NCI-H774 (cell line): ENCODE results near the gene SV2C.
"Not testable (repeated sequence)": the region's sequence is repeated elsewhere in the genome, so short reads cannot be mapped to it uniquely, and the experiment has no call there.

Experiments used
- DNase-seq: peaks from one replicate; lab custom pipeline; 2025; lab: John Stamatoyannopoulos, UW

SV2C gene

DNA sequence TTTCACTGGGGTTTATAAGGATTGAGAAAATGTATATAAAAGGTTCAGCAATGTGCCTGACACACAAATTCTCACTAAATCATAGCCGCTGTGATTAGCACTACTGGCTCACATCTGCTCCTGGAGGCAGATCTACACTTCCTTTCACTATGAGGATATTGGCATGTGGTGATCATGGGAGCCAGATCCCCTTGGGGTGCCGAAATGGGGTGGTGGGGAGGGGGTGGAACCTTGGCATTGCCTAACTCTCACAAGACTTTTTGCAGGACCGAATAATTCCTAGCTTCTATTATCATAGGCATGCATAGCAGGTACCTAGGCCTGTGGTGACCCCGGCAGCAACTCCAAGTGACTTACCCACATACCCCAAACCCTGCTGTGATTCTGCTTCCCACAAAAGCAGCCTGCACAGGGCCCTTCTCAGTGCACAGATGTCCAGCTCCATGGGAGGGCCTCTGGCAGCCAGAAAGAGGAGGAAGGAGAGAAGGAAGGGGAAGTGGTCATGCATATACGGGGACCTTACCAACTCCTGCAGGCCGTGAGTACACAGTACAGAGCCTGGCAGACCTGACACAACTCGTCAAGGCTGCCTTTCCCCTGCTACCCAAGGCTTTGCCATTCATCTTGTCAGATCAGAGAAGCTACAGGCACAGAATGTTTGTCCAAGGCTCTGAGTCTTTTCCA, 258.6 kb downstream of the SV2C start:
- no peak for DNase-seq

DNA sequence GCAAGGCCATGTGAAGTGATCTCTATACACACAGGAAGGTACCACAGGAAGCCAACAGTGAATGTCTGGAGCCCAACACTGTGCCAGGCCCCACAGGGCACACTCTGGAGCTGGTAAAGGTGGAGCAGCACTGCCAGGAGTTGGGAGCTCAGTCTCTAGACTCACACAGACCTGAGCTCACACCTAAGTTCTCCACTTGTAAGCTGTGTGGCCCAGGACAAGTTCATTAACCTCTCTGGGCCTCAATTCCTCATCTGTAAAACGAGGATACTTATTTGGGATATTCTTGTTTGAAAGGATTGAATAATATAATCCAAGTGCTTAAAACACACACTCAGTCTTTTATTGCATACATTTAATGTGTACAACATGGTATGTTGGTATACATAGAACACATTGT, 259.3 kb downstream of the SV2C start:
- no peak for DNase-seq

DNA sequence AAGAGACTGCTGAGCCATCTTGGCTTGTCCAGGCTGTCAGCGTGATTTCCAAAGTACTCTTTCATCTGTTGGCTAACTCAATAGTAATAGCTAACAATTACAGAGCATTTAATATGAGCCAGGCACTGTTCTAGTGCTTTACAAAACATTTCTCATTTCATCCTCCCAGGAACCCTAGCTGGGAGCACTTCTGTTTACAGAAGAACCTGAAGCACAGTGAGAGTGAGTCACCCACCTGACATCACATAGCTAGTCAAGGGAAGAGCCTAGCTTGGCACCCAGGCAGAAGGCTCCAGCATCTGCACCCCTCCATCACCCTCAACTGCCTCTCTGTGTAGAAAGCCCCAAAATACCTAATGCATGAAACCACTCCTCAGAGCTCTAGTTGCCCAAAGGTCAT, 262.4 kb downstream of the SV2C start:
- DNase-seq, result no peak

DNA sequence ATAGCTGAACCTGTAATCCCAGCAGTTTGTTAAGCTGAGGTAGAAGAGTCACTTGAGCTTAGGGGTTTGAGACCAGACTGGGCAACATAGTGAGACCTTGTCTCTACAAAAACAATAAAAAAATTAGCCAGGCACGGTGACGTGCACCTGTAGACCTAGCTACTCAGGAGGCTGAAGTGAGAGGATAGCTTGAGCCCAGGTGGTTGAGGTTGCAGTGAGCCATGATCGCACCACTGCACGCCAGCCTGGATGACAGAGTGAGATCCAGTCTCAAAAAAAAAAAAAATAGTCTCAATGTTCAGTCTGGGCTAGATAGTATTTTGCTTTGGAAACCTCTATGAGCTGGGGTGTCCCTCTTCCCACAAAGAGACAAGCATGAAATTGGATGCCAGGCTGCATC, 268.0 kb downstream of the SV2C start:
- DNase-seq, result no peak

DNA sequence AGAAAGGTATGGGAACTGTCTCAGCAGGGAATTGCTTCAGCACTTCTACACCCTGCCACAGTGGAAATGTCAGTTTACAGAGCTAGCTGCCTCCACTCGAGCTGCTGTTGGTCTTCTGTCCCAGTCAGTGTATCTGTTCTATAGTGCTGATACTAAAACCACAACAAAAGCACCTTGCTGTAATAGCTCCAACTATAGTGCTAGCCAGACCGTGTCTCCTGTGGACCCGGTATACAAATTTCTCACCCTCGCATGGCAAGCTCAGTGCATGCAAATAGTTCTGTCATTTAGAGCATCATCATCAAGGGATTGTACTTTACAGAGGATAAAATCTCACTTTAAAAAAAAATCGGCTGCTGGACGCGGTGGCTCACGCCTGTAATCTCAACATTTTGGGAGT, 268.4 kb downstream of the SV2C start:
- DNase-seq, result no peak

DNA sequence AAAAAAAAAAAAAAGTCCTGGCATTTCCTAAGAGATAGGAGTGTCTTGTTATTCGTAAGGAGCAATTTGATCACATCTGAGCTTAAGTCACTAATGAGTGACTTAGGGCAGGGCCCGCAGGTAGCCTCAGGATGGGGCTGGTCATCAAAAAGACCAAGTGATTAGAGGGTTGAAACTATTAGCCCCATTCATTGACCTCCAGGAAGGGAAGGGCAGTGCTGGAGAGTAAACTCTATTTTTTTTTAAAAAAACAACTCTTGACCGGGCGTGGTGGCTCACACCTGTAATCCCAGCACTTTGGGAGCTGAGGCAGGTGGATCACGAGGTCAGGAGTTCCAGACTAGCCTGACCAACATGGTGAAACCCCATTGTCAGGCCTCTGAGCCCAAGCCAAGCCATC, 273.7 kb downstream of the SV2C start:
- DNase-seq, result no peak

DNA sequence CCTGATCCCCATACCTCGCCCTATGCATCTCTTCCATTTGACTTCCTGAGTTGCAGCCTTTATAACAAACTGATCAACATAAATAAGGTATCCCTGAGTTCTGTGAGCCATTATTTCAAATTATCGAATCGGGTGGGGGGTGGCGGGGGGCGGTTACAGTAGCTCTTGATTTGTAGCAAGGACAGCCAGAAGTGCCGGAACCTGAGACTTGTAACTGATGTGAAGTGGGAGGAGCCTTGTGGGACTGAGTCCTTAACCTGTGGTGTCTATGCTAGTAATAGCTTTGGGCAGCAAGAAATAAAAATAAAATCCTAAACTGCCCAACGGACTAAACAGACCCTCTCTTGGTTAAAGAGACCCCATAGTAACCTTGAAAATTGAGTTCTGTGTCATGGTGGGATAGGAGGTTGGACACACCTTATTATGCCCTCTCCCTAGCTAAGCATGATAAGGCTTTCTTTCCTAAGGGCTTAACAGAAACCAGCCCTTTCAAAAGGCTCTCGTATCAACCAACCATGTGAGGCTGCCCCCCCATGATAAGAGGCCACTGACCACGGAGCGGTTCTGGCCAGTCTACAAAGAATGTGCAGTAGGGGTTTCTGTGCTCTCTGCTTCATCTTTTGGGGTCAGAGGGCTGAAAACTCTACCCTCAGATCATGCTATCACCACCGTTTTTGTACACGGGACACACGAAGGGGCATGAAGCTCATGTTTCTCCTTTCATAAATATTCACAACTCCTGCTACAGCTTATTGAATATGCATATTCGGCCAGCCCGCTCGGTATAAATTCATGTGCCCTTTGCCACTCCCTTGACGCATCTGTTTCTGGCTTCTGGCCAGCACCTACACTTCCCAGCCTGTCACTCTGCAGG, 280.4 kb downstream of the SV2C start:
- DNase-seq, result no peak

DNA sequence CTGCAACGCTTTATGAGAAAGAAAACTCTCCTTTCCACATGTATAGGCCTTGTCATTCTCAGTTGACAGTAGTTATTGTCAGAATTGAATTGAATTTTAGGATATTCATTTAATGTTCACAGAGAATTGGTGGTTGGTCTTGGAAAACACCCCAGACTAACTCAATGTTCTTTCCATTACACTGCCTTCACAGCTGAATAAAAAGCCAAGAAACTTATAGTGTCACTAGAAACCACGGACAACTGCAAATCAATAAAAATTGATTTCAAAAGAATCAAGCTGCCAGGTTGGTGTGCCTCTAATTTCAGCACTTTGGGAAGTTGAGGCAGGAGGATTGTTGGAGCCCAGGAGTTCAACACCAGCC, 281.0 kb downstream of the SV2C start:
- no peak for DNase-seq

DNA sequence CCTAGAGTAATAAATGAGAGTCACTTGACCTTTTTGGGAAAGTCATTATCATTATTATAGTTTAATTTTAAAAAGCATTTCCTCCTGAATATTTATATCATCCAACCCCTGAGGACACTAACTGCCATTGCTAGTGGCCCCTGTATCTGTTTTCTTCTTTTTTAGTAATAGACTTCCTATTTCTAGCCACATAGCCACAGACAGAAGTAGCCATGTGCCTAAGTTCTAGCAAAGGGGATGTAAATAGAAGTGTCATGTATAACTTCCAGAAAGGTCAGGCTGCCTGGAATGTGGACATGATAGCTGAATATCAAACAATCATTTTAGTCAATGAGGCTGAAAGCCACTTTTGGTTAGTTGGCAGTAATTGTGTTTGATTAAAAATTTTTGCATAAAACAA, 282.4 kb downstream of the SV2C start:
- DNase-seq, result no peak

DNA sequence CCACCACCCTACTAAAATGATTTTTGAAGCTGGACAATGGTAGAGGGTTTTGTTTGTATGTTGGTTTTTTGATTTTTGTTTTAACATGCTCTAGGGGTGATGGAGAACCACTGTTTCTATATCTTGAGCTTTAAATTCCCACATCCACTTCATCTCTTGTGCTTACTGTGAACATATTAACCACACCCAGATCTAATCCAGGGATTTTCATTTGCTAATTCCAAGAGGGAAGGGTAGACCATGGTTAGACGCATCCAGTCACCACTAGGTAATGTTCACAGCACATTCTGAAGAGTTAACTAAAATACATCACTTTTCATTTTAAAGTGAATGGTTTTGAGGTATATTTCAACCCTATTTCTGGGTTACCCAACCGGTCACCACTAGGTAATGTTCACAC, 283.4 kb downstream of the SV2C start:
- no peak for DNase-seq

DNA sequence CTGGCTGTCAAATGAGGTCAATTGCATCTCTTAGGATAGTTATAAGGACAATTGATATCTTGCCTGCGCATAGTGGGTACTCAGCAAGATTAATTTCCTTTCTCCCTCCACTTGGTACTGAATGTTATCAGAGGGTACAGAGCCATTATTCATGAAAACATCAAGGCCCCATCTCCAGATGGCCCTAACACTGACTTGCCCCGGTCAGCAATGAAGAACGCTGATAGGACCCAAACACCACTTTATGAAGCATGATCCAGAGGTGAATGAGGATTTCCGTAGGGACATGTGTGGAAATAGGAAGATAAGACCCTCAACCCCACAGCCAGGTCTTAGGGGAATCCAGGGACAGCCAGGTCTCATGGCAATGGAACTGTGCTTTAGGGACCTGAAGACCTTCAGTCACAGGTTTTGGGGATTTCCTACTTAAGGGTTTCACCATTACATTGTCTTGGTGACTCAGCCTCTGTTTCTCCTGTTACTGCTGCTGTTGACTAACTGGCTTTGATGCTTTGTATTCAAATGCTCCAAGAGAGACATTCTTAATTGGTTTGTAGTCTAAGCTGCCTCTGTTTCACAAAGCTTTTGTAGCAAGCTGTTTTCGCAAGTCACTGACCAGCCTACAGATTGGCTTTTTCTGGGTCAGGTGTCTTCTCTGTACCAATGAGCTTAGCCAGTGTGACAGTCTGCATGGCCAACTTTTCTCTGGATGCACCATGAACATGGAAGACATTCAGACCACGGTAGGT, 284.6 kb downstream of the SV2C start:
- no peak for DNase-seq

DNA sequence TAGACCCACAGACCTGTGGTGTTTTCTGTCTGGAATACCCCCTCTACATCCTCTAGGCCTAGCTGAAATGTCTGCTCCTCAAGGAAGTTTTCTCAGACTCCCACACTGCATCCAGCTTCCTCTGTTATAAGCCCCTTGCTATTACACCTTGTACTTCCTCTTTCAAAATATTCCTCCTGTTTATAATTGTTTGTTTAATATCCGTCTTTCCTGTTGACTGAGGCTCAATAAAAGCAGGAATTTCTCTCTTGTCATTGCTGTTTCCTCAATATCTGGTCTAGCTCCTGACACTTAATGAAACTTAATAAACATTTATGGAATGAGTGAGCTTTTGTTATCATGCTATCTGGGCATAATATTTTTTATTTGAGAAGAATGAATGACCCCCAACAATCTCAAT, 285.8 kb downstream of the SV2C start:
- no peak for DNase-seq

DNA sequence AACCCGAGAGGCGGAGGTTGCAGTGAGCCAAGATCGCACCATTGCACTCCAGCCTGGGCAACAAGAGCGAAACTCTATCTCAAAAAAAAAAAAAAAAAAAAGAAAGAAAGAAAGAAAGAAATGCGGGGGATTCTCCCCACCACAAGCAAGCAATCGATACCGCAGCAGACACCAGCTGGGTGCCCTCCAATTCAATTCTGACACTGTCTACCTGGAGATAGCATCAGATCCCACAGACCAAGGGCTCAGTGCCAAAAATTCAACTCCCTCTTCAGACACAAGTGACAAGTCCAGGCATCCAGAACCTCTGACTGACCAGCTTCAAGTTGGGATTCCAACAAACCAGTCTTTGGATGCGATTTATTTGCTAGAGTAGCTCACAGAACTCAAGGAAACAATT, 286.5 kb downstream of the SV2C start:
- not testable (repeated sequence) for DNase-seq

DNA sequence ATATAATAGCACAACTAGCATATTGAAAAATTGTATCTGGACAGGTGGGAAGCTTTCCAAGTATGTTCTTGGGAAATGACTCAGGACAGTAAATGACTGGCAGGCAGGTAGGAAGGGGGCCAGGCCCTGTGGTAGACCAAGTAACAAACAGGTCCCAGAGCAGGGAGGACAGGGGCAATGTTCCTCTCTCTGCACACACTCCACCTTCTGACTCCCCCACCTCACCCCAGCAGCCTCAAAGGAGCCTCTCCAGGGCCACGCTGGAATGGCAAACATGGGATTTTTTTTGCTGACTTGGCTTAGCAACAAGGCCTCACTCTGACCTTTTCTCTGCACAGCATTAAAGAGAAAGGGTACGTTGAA, 288.8 kb downstream of the SV2C start:
- DNase-seq, result no peak

DNA sequence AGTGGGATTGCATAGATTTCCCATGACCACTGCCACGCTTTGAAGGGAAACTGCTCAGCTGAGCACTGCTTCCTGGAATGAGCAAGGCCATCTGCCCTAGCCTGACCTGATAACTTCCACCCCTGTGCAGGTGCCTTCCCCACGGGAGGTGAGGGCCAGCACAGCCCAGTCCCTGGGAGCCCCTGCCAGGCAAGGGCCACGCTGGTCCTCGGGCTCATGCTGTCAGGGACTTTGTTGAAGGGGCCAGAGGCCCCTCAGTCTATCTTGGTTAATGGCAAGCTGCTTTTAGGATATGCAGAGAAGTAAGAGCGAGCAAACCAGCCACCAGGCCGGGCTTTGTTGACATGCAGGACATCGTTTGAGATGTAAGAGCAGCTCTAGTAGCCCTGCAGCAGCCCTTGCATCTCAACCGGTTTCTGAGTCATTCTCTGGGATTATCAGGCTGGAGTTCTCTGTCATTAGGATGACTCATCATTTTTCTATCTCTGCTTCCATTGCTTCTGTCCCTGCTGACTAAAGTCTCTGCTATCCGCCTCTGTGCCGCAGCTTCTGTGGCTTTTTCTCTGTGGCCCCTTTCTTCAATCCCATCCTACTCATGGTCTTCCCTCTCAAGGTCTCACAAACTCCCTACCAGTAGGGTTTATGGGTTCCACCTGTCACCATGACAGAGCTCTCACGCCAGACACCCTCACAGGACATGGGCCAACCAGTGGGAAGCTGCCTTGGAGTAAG, 289.3 kb downstream of the SV2C start:
- no peak for DNase-seq

DNA sequence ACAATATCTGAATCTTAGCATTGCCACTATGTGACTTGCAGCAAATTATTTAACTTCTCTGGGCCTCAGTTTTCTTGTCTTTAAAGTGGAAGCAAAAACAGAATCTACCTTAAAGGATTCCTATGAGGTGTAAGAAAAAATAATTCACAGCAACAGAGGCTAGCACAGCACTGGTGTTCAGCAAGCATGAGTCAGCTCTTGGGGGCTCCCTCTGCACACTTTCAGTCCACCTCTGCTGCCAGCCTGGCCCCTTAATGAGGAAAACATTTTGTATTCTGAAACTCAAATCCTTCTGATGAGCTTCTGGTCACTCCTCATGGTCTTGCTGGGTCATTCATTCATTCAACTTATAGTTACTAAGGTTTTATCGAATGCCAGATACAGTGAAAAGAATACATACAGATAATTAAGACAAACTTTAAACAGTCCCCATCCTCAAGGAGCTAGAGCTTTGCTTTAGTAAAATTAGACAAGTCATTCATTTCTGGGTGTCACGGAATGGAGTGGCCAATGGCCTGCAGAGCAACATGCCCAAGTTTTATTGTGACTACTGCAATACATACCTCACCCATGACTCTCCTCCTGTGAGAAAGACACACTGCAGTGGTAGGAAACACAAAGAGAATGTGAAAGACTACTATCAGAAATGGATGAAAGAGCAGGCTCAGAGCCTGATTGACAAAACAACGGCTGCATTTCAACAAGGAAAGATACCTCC, 293.1 kb downstream of the SV2C start:
- DNase-seq, result no peak

DNA sequence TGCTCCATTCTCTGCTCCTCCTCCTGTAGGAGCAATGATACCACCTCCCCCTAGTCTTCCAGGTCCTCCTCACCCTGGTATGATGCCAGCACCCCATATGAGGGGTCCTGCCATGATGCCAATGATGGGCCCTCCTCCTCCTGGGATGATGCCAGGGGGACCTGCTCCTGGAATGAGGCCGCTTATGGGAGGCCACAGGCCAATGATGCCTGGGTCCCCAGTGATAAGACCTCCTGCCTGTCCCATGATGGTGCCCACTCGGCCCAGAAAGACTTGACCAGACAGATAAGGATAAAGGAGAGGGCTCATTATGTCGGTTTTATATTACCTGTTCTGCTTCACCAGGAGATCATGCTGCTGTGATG, 293.7 kb downstream of the SV2C start:
- DNase-seq, result no peak

DNA sequence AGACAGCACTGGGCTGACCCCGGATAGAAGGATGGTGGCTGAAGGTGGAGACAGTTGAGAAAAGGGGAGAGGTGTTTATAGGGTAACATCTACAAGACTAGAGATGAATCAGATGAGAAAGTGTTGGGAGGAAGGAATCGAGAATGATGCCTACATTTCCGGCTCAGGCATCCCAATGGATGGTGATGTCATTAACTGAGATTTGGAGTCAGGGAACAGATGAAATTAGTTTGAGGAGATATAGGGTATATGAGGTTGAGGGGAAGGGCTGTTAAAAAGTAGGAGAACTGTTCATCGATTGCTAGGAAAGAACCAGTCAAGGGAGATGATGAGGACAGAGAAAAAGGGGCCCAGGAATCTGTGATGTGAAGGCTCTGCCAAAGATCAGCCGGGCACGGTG, 295.2 kb downstream of the SV2C start:
- DNase-seq, result no peak

DNA sequence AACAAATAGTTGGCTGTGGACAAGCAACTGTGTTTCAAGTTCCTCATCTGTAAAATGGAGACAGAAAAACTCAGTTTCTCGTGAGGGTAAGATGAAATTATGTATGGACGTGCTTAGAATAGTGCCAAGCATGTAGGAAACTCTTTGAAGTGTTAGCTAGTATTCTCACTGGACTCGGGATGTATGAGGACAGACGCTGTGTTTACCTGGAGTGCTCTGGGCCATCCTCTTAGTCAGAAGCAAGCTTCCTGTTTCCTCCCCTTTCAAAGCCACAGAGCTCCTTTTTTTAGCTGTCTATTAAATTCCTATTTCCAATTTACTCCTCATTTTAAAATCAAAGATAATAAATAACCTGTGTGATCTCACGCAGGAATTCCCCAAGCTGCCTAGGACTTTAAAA, 296.1 kb downstream of the SV2C start:
- no peak for DNase-seq

DNA sequence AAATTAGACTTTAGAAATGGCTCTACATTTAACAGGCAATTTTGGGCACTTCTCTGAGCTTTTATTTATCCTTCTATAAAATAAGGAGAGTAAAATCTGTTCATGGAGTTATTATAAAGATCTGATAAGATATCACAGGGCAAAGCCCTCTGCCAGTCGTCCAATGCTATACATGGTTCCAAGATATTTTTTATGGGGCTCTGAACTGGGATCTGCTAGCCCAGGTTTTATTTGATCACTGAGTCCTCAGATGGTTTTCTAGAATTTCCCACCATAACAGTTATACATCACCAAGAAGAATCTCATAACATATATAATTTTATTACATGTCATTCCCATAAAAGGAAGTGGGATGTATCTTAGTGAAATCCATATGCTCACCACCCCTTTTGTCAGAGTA, 296.7 kb downstream of the SV2C start:
- DNase-seq, result no peak

DNA sequence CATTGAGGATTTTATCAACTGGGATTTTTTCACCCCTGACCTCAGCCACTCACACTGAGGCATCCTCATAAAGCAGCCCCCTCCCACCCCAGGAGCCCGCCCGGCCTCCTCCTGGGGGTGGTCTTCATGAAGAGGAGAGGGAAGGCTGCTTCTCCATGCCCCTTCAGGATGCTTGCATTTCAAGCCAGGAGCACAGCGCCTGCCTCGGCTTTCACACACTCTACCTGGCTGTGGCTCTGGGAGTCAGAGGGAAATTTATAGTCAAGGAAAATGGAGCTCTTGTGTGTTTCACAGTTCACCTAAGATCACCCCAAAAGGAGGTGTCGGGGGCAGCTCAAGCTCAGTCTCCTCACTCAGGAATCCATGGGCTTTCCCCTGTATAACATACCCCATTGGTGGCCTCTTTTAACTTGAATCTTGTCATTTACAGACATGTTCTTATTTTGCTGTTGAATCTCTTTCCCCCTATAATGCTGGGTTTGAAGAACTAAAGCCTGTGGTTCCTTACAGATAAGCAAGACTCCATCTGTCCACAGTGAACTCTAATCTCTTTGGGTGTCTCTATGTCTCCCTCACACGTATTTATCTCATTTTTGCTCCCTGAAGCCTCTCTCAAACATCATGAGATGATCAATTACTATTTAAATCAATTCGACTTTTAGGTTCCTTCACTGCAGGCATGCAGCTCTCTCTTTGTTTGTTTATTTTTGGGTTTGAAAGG, 297.3 kb downstream of the SV2C start:
- DNase-seq, result no peak
